ENCODE data around the gene TRAF3.

TRAF3 gene

DNA sequence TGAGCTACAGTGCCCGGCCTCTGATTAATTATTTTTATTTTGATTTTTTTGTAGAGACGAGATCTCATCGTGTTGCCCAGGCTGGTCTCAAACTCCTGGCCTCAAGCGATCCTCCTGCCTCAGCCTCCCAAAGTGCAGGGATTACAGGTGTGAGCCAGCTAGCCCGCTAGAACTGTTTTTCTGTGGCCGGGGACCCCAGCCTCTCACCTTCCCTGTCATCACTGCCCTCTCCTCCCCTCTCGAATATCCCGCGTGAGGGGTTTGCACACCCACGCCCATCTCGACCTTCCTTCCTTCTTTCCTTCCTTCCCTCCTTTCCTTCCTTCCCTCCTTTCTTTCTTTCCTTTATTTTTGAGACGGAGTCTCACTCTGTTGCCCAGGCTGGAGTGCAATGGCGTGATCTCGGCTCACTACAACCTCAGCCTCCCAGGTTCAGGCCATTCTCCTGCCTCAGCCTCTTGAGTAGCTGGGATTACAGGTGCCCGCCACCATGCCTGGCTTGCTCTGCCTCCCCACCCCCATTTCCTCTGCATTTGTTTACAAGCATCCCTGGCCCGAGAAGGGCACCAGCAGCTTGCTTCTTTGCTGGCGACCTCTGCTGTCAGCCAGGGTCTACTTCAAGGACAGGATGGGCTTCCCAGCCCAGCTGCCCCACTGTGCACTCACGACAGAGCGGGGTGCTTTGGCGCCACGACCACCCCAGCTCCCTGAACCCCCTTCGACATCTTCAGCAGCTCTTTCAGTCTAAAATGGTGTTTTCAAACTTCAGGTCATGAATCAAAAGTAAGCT is 4.3 kb upstream of the TRAF3 start:
- H3K9me3 ChIP-seq (ENCODE audit: control insufficient read depth, low read length), result no peaks in the 10 kb centered on the region
- H3K9ac ChIP-seq (ENCODE audit: low read length), result no peak overlapping the region
- H3K27me3 ChIP-seq (ENCODE audit: control insufficient read depth, insufficient read depth, low read length), result no peaks in the 10 kb centered on the region
- no peak overlapping the region for H3K4me3 ChIP-seq (ENCODE audit: low read length)
- H3K36me3 ChIP-seq (ENCODE audit: control insufficient read depth, insufficient read depth, low read length), result no peaks in the 10 kb centered on the region
- peaks cover 4% of the 10 kb centered on the region for H3K4me1 ChIP-seq (ENCODE audit: control insufficient read depth, insufficient read depth, low read length)

DNA sequence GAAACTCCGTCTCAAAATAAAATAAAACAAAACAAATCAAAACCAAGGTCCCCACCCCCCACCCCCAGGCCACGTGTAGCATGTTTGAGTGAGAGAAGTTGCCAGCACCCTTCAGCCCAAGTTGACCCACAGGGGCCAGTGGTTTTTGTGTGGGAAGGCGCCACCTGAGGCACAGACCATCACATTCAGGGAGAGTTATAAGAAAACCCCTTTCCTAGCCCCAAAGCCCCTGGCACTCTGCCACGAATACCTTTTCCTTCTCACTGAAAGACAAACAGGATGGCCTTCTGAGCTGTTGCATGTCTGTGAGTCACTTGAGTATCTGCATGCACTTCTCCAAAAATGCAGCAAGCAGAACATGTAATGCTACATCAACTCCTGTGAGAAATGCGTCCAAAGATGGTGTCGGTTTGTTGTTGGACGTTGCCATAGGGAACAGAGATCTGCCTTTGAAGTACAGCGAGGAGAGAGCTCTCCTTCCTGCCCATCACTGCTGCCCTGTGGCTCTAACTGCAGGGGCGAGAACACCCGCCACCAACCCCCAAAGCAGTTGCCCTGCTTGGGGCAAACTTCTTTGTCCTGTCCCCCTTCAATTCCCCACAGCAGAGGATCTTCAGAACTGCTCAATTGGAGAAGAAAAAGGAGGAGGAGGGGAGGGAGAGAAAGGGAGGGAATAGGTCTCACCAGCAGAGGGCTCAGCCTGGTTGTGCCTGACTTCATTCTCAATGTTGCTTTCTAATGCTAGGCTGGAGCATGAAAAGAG is 2.7 kb upstream of the TRAF3 start:
- Histone ChIP-seq H3K4me3 (ENCODE audit: low read length) (no peak overlapping the region), H3K36me3 (ENCODE audit: control insufficient read depth, insufficient read depth, low read length) (no peaks in the 10 kb centered on the region), H3K9me3 (ENCODE audit: control insufficient read depth, low read length) (no peaks in the 10 kb centered on the region), H3K27me3 (ENCODE audit: control insufficient read depth, insufficient read depth, low read length) (no peaks in the 10 kb centered on the region), H3K4me1 (ENCODE audit: control insufficient read depth, insufficient read depth, low read length) (peaks cover 4% of the 10 kb centered on the region), H3K9ac (ENCODE audit: low read length) (no peak overlapping the region)

GRCh38 chr14:102775855-102776760 is 1.1 kb upstream of the TRAF3 start:
- Histone ChIP-seq H3K9ac (ENCODE audit: low read length) (no peak overlapping the region), H3K4me3 (ENCODE audit: low read length) (no peak overlapping the region), H3K4me1 (ENCODE audit: control insufficient read depth, insufficient read depth, low read length) (peaks cover 4% of the 10 kb centered on the region)

DNA sequence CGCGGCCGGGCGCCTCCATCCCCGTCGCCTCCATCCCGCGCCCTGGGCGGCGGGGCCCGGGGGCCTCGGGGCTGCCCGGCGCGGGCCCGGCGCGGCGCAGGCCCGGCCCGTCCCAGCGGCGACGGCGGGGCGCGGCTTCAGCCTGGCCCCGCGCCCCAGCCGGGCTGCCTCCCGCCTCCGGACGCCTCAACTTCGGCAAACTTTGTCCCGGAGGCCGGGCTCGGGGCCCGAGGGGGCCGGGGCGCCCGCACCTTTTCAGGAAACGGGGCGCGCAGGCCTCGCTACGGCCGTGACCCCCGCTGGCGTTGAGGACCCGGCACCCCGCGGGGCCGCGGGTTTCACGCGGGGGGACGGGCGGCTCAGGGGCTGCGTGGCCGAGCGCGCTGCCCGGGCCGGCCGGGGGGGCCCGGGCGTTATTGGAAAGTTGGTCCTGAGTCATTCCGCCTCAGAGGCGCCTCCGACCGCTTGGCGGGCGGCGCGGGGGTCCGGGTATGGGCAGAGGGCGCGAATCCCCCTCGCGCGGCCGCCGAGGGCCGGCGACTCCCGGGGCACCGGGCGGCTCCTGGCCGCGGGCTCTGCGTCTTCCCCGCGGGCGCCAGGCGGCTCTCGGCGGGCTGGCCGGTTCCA is 575 bp downstream of the TRAF3 start:
- H3K4me3 ChIP-seq (ENCODE audit: low read length), result peak overlapping the region; percentile 16
- H3K4me1 ChIP-seq (ENCODE audit: control insufficient read depth, insufficient read depth, low read length), result peaks cover 4% of the 10 kb centered on the region
- H3K36me3 ChIP-seq (ENCODE audit: control insufficient read depth, insufficient read depth, low read length), result no peaks in the 10 kb centered on the region
- no peaks in the 10 kb centered on the region for H3K27me3 ChIP-seq (ENCODE audit: control insufficient read depth, insufficient read depth, low read length)
- no peaks in the 10 kb centered on the region for H3K9me3 ChIP-seq (ENCODE audit: control insufficient read depth, low read length)
- H3K9ac ChIP-seq (ENCODE audit: low read length), result peak overlapping the region; percentile 79

More at GRCh38 chr14:102775855-102776760, 1.1 kb upstream of the TRAF3 start:
- Histone ChIP-seq H3K27me3 (ENCODE audit: control insufficient read depth, insufficient read depth, low read length) (no peaks in the 10 kb centered on the region), H3K9me3 (ENCODE audit: control insufficient read depth, low read length) (no peaks in the 10 kb centered on the region), H3K36me3 (ENCODE audit: control insufficient read depth, insufficient read depth, low read length) (no peaks in the 10 kb centered on the region)

GRCh38 chr14:102778338-102779083 is 1.3 kb downstream of the TRAF3 start:
- H3K9ac ChIP-seq (ENCODE audit: low read length), result peak overlapping the region; percentile 79
- no peaks in the 10 kb centered on the region for H3K9me3 ChIP-seq (ENCODE audit: control insufficient read depth, low read length)
- peaks cover 4% of the 10 kb centered on the region for H3K4me1 ChIP-seq (ENCODE audit: control insufficient read depth, insufficient read depth, low read length)
- H3K4me3 ChIP-seq (ENCODE audit: low read length), result peak overlapping the region; percentile 16
- no peaks in the 10 kb centered on the region for H3K27me3 ChIP-seq (ENCODE audit: control insufficient read depth, insufficient read depth, low read length)
- H3K36me3 ChIP-seq (ENCODE audit: control insufficient read depth, insufficient read depth, low read length), result no peaks in the 10 kb centered on the region

- H3K4me3 ChIP-seq (ENCODE audit: low read length), result no peak overlapping the region
- no peaks in the 10 kb centered on the region for H3K27me3 ChIP-seq (ENCODE audit: control insufficient read depth, insufficient read depth, low read length)
- H3K9me3 ChIP-seq (ENCODE audit: control insufficient read depth, low read length), result no peaks in the 10 kb centered on the region
- peaks cover 4% of the 10 kb centered on the region for H3K4me1 ChIP-seq (ENCODE audit: control insufficient read depth, insufficient read depth, low read length)
- no peaks in the 10 kb centered on the region for H3K36me3 ChIP-seq (ENCODE audit: control insufficient read depth, insufficient read depth, low read length)
- no peak overlapping the region for H3K9ac ChIP-seq (ENCODE audit: low read length)
Observed at GRCh38 chr14:102779084-102779462, 1.8 kb downstream of the TRAF3 start.

DNA sequence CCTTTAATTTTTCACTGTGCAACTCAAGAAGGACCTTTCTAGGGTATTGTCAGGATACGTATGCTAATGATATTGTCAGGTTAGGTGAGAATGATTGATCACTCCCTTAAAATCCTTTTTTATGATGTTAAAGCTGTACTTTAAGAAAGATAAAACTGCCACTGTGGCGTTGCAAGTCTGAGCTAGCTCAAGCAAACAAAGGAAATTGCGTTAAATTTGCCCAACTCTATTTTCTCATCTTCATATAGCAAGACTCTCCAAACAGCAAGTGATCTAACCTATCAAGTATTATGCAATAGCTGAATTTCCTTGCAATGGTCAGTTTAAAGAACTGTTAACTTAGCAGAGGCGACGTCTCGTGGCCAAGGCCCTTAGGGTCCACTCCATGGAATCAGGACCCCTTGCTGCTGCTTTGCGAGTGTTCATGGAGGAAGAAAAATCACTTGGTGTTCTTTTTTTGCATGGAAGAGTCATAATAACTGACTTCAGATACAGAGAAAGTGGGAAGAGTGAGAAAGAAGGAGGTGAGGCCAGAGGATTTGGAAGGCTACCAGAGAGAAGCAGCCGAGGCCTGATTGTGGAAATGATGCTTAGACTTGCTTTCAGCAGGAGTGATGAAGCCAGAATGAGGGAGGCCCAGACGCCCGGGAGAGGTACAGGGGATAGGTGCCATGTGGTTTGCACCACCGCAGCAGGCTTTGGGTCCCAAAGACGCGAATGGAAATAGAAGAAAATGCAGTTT is 2.5 kb downstream of the TRAF3 start:
- Histone ChIP-seq H3K4me3 (ENCODE audit: low read length) (no peak overlapping the region), H3K27me3 (ENCODE audit: control insufficient read depth, insufficient read depth, low read length) (no peaks in the 10 kb centered on the region), H3K4me1 (ENCODE audit: control insufficient read depth, insufficient read depth, low read length) (peaks cover 4% of the 10 kb centered on the region), H3K9me3 (ENCODE audit: control insufficient read depth, low read length) (no peaks in the 10 kb centered on the region), H3K36me3 (ENCODE audit: control insufficient read depth, insufficient read depth, low read length) (no peaks in the 10 kb centered on the region), H3K9ac (ENCODE audit: low read length) (no peak overlapping the region)

GRCh38 chr14:102781063-102781462 is 3.8 kb downstream of the TRAF3 start:
- Histone ChIP-seq H3K4me1 (ENCODE audit: control insufficient read depth, insufficient read depth, low read length) (peaks cover 4% of the 10 kb centered on the region), H3K9me3 (ENCODE audit: control insufficient read depth, low read length) (no peaks in the 10 kb centered on the region), H3K27me3 (ENCODE audit: control insufficient read depth, insufficient read depth, low read length) (no peaks in the 10 kb centered on the region), H3K9ac (ENCODE audit: low read length) (no peak overlapping the region), H3K36me3 (ENCODE audit: control insufficient read depth, insufficient read depth, low read length) (no peaks in the 10 kb centered on the region), H3K4me3 (ENCODE audit: low read length) (no peak overlapping the region)

- no peaks in the 10 kb centered on the region for H3K9me3 ChIP-seq (ENCODE audit: control insufficient read depth, low read length)
- no peak overlapping the region for H3K9ac ChIP-seq (ENCODE audit: low read length)
- H3K4me3 ChIP-seq (ENCODE audit: low read length), result no peak overlapping the region
- no peaks in the 10 kb centered on the region for H3K36me3 ChIP-seq (ENCODE audit: control insufficient read depth, insufficient read depth, low read length)
- no peaks in the 10 kb centered on the region for H3K27me3 ChIP-seq (ENCODE audit: control insufficient read depth, insufficient read depth, low read length)
- H3K4me1 ChIP-seq (ENCODE audit: control insufficient read depth, insufficient read depth, low read length), result no peaks in the 10 kb centered on the region
Observed at GRCh38 chr14:102782974-102783373, 5.7 kb downstream of the TRAF3 start.

DNA sequence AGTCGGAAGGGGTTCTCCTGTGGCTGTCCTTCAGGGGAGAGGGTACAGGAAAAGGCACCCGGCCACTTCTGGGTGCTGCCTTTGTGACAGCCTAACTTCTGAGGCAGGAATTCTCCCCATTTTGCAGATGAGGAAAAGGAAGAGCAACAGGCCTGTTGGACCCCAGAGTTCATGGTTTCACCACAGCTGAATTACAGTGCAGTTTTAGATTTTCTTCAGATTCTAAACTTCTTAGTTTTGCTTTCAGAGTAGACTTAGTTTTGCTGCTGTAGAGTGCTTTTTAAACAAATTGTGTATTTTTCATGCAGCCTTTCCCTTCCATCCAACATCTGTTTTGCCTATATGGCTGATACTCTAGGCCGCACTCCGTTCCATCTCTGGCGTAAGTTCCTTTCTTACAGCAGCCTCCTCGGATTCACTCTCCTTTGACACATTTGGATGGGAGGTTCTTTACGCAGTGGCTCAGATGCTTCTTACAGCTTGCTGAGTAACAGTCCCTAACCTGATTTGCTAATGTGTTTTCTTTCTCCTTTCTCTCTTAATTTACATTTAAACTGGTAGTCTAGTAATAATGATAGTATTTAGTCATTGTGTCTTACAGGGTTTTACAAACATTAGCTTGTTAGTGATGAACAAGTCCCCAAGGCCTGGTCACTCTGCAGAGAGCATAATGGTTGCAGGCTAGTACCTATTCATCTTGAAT is 7.8 kb downstream of the TRAF3 start:
- no peaks in the 10 kb centered on the region for H3K36me3 ChIP-seq (ENCODE audit: control insufficient read depth, insufficient read depth, low read length)
- H3K9me3 ChIP-seq (ENCODE audit: control insufficient read depth, low read length), result no peaks in the 10 kb centered on the region
- no peaks in the 10 kb centered on the region for H3K4me1 ChIP-seq (ENCODE audit: control insufficient read depth, insufficient read depth, low read length)
- no peak overlapping the region for H3K9ac ChIP-seq (ENCODE audit: low read length)
- no peaks in the 10 kb centered on the region for H3K27me3 ChIP-seq (ENCODE audit: control insufficient read depth, insufficient read depth, low read length)
- no peak overlapping the region for H3K4me3 ChIP-seq (ENCODE audit: low read length)
